Astrocyte of the hippocampus (primary cell): ENCODE data around the gene NXN.
"Not testable (repeated sequence)": the region's sequence is repeated elsewhere in the genome, so short reads cannot be mapped to it uniquely, and the experiment has no call there.

ENCODE experiments used
- DNase-seq: peaks from one replicate; pipeline ENCODE4 v3.0.0; 2011; ENCODE audit warnings: low read depth, low spot score

NXN gene

GRCh38 chr17:956905-957304, 22.7 kb downstream of the NXN start:
- DNase-seq, result no peak

- peak; percentile 92 for DNase-seq
These were observed 25.0 kb downstream of the NXN start for GRCh38 chr17:954431-955164.

GRCh38 chr17:953767-954166, 25.8 kb downstream of the NXN start:
- no peak for DNase-seq

GRCh38 chr17:952592-952991, 27.0 kb downstream of the NXN start:
- not testable (repeated sequence) for DNase-seq

- peak; percentile 97 for DNase-seq
These were observed 28.0 kb downstream of the NXN start for GRCh38 chr17:951325-952132.

- no peak for DNase-seq
These were observed 29.8 kb downstream of the NXN start for GRCh38 chr17:949623-950303.

- peak; percentile 65 for DNase-seq
These were observed 31.2 kb downstream of the NXN start for GRCh38 chr17:948284-948852.

- no peak for DNase-seq
These were observed 32.9 kb downstream of the NXN start for GRCh38 chr17:946510-947236.

GRCh38 chr17:945672-946071, 33.9 kb downstream of the NXN start:
- DNase-seq, result no peak

- no peak for DNase-seq
These were observed 35.2 kb downstream of the NXN start for GRCh38 chr17:944266-944826.

- DNase-seq, result no peak
These were observed 44.1 kb downstream of the NXN start for GRCh38 chr17:935485-935884.

- peak; percentile 97 for DNase-seq
These were observed 46.1 kb downstream of the NXN start for GRCh38 chr17:933312-934073.

GRCh38 chr17:930258-930657, 49.3 kb downstream of the NXN start:
- peak; percentile 52 for DNase-seq

- DNase-seq, result no peak
These were observed 50.0 kb downstream of the NXN start for GRCh38 chr17:929586-929985.

- peak; percentile 98 for DNase-seq
These were observed 51.7 kb downstream of the NXN start for GRCh38 chr17:927611-928461.

GRCh38 chr17:925817-926216, 53.8 kb downstream of the NXN start:
- DNase-seq, result no peak

GRCh38 chr17:924711-925475, 54.7 kb downstream of the NXN start:
- no peak for DNase-seq

GRCh38 chr17:924306-924705, 55.3 kb downstream of the NXN start:
- not testable (repeated sequence) for DNase-seq

GRCh38 chr17:923633-924032, 55.9 kb downstream of the NXN start:
- no peak for DNase-seq
